OCI-LY1 (cell line): ENCODE results near the gene TBCD.

Experiments used
- H2AFZ ChIP-seq: fragments of 200-600 bp; sonication (generic), shearing (Covaris generic); 2 replicates; pipeline ENCODE4 v1.6.0; 2014; ENCODE audit warnings: antibody characterized with exemption, mild to moderate bottlenecking, low read length
- H3F3A ChIP-seq: fragments of 200-600 bp; sonication (generic), shearing (Covaris generic); 2 replicates; pipeline ENCODE4 v1.6.0; 2014; ENCODE audit warnings: mild to moderate bottlenecking, antibody characterized with exemption, low read length, moderate library complexity; ENCODE audit not compliant: insufficient read depth
- H3K27ac ChIP-seq: fragments of 200-600 bp; sonication (generic); 2 replicates; pipeline ENCODE4 v1.5.1; 2014; ENCODE audit warnings: low read length, mixed run types, mild to moderate bottlenecking, low read depth; ENCODE audit not compliant: poor library complexity, severe bottlenecking
- H3K27me3 ChIP-seq: fragments of 200-600 bp; sonication (generic); 2 replicates; pipeline ENCODE4 v1.6.0; 2014; ENCODE audit warnings: antibody characterized with exemption, mild to moderate bottlenecking, low read length, moderate library complexity; ENCODE audit not compliant: insufficient read depth
- H3K36me3 ChIP-seq: fragments of 200-600 bp; sonication (generic); 2 replicates; pipeline ENCODE4 v1.6.1; 2014; ENCODE audit warnings: mild to moderate bottlenecking, antibody characterized with exemption, low read length, moderate library complexity, mixed read lengths; ENCODE audit not compliant: insufficient read depth
- H3K4me1 ChIP-seq: fragments of 200-600 bp; sonication (generic); 2 replicates; pipeline ENCODE4 v1.5.1; 2014; ENCODE audit warnings: mild to moderate bottlenecking, low read length, moderate library complexity; ENCODE audit not compliant: insufficient read depth, severe bottlenecking
- H3K4me2 ChIP-seq: fragments of 200-600 bp; sonication (generic), shearing (Covaris generic); 2 replicates; pipeline ENCODE4 v1.6.1; 2014; ENCODE audit warnings: low read length
- H3K4me3 ChIP-seq: fragments of 200-600 bp; sonication (generic); 2 replicates; pipeline ENCODE4 v1.5.1; 2014; ENCODE audit warnings: low read length, low read depth, mild to moderate bottlenecking, mixed read lengths; ENCODE audit not compliant: poor library complexity, severe bottlenecking
- H3K79me2 ChIP-seq: fragments of 200-600 bp; shearing (Covaris generic); 2 replicates; pipeline ENCODE4 v1.6.1; 2016; ENCODE audit warnings: mixed run types, low read length, mixed read lengths; ENCODE audit not compliant: insufficient read depth
- H3K9ac ChIP-seq: fragments of 200-600 bp; sonication (generic), shearing (Covaris generic); 2 replicates; pipeline ENCODE4 v1.6.1; 2014; ENCODE audit warnings: mild to moderate bottlenecking, low read length, mixed read lengths
- H3K9me2 ChIP-seq: fragments of 200-600 bp; sonication (generic), shearing (Covaris generic); 2 replicates; pipeline ENCODE4 v1.6.1; 2014; ENCODE audit warnings: low read depth, mild to moderate bottlenecking, low read length, mixed read lengths
- H3K9me3 ChIP-seq: fragments of 200-600 bp; shearing (Covaris generic); 2 replicates; pipeline ENCODE4 v1.6.1; 2014; ENCODE audit warnings: low read length, mixed read lengths
- H4K20me1 ChIP-seq: fragments of 200-600 bp; sonication (generic), shearing (Covaris generic); 2 replicates; pipeline ENCODE4 v1.6.0; 2016; ENCODE audit warnings: mild to moderate bottlenecking, low read length; ENCODE audit not compliant: insufficient read depth
- CTCF ChIP-seq: fragments of 200-600 bp; sonication (generic), shearing (Covaris generic); IDR thresholded peaks from 2 replicates; pipeline ENCODE4 v1.5.1; 2017; ENCODE audit warnings: mild to moderate bottlenecking, antibody characterized with exemption, low read length, moderate library complexity, mixed read lengths
- EZH2 ChIP-seq: fragments of 200-600 bp; sonication (generic), shearing (Covaris generic); IDR thresholded peaks from 2 replicates; pipeline ENCODE4 v1.8.0; 2017; ENCODE audit warnings: borderline replicate concordance, mixed run types, mild to moderate bottlenecking, antibody characterized with exemption, low read length, moderate library complexity, mixed read lengths

TBCD gene

GRCh38 chr17:82901856-82902255, 150.0 kb downstream of the TBCD start:
- peaks cover 4% of the 10 kb centered on the region for H3K4me1 ChIP-seq
- no peaks in the 10 kb centered on the region for H3K27me3 ChIP-seq
- no peak overlapping the region for H3K27ac ChIP-seq
- H3K36me3 ChIP-seq: peaks cover 57% of the 10 kb centered on the region
- no peak overlapping the region for H3K4me3 ChIP-seq
- no peaks in the 10 kb centered on the region for H3K9me3 ChIP-seq
- TF ChIP-seq CTCF: no peak
- TF ChIP-seq EZH2: no peak
- no peaks in the 10 kb centered on the region for H3K9me2 ChIP-seq
- no peaks in the 10 kb centered on the region for H4K20me1 ChIP-seq
- no peaks in the 10 kb centered on the region for H3K79me2 ChIP-seq
- H3K4me2 ChIP-seq: no peak overlapping the region
- no peak overlapping the region for H2AFZ ChIP-seq
- H3K9ac ChIP-seq: no peak overlapping the region
- no peaks in the 10 kb centered on the region for H3F3A ChIP-seq

- H3K27me3 ChIP-seq: no peaks in the 10 kb centered on the region
- no peak overlapping the region for H3K27ac ChIP-seq
- peaks cover 64% of the 10 kb centered on the region for H3K36me3 ChIP-seq
- H3K9me2 ChIP-seq: no peaks in the 10 kb centered on the region
- H3K4me2 ChIP-seq: no peak overlapping the region
- H3K4me1 ChIP-seq: peaks cover 4% of the 10 kb centered on the region
- no peaks in the 10 kb centered on the region for H4K20me1 ChIP-seq
- no peak overlapping the region for H2AFZ ChIP-seq
- no peak overlapping the region for H3K4me3 ChIP-seq
- no peaks in the 10 kb centered on the region for H3K9me3 ChIP-seq
- no peaks in the 10 kb centered on the region for H3F3A ChIP-seq
- no peaks in the 10 kb centered on the region for H3K79me2 ChIP-seq
- TF ChIP-seq CTCF (no peak), EZH2 (no peak)
- H3K9ac ChIP-seq: no peak overlapping the region
Observed at GRCh38 chr17:82902972-82903874, 151.4 kb downstream of the TBCD start.

GRCh38 chr17:82905130-82905529, 153.3 kb downstream of the TBCD start:
- H3F3A ChIP-seq: no peaks in the 10 kb centered on the region
- H3K4me1 ChIP-seq: no peaks in the 10 kb centered on the region
- no peak overlapping the region for H3K4me3 ChIP-seq
- H3K4me2 ChIP-seq: no peak overlapping the region
- no peaks in the 10 kb centered on the region for H3K79me2 ChIP-seq
- no peaks in the 10 kb centered on the region for H3K9me3 ChIP-seq
- H3K36me3 ChIP-seq: peaks cover 55% of the 10 kb centered on the region
- no peaks in the 10 kb centered on the region for H3K9me2 ChIP-seq
- no peak overlapping the region for H3K9ac ChIP-seq
- H3K27ac ChIP-seq: no peak overlapping the region
- H3K27me3 ChIP-seq: no peaks in the 10 kb centered on the region
- H2AFZ ChIP-seq: no peak overlapping the region
- TF ChIP-seq CTCF (no peak), EZH2 (no peak)
- H4K20me1 ChIP-seq: no peaks in the 10 kb centered on the region
